H9 (cell line): ENCODE results near the gene OVOL1. TPM values are rescaled to one million over a fixed set of nuclear protein-coding genes. Genes with fewer than 3 reads are reported as not detected.

Source experiments
- DNase-seq: peaks from one replicate; pipeline ENCODE4 v3.0.0-alpha.2; 2017
- H2AFZ ChIP-seq: one replicate; pipeline ENCODE4 v1.6.1; 2013; ENCODE audit warnings: mild to moderate bottlenecking, low read length, control low read depth, moderate library complexity
- H2AK5ac ChIP-seq: 2 replicates; pipeline ENCODE4 v1.6.1; 2013; ENCODE audit warnings: low read length, control low read depth, mixed read lengths; ENCODE audit not compliant: insufficient read length
- H2BK120ac ChIP-seq: one replicate; pipeline ENCODE4 v1.6.1; 2013; ENCODE audit warnings: low read depth, mild to moderate bottlenecking, low read length, control low read depth, inconsistent platforms; ENCODE audit not compliant: poor library complexity, severe bottlenecking
- H2BK12ac ChIP-seq: 2 replicates; pipeline ENCODE4 v1.6.1; 2013; ENCODE audit warnings: low read length, control low read depth, mixed read lengths, low read depth; ENCODE audit not compliant: insufficient read length
- H2BK15ac ChIP-seq: 2 replicates; pipeline ENCODE4 v1.6.1; 2013; ENCODE audit warnings: low read depth, low read length, control low read depth
- H2BK20ac ChIP-seq: one replicate; pipeline ENCODE4 v1.6.1; 2013; ENCODE audit warnings: low read depth, mild to moderate bottlenecking, low read length, control low read depth, inconsistent platforms; ENCODE audit not compliant: poor library complexity, severe bottlenecking
- H2BK5ac ChIP-seq: 2 replicates; pipeline ENCODE4 v1.6.1; 2013; ENCODE audit warnings: low read length, control low read depth, mixed read lengths; ENCODE audit not compliant: insufficient read length
- H3K14ac ChIP-seq: 2 replicates; pipeline ENCODE4 v1.6.1; 2013; ENCODE audit warnings: low read length, control low read depth; ENCODE audit not compliant: insufficient read depth
- H3K18ac ChIP-seq: 2 replicates; pipeline ENCODE4 v1.6.1; 2013; ENCODE audit warnings: low read depth, mild to moderate bottlenecking, mixed read lengths, low read length, control low read depth; ENCODE audit not compliant: insufficient read length
- H3K23ac ChIP-seq: 2 replicates; pipeline ENCODE4 v1.6.1; 2013; ENCODE audit warnings: low read length, control low read depth, mixed read lengths, low read depth; ENCODE audit not compliant: insufficient read length
- H3K23me2 ChIP-seq: 2 replicates; pipeline ENCODE4 v1.6.1; 2013; ENCODE audit warnings: low read depth, mild to moderate bottlenecking, mixed read lengths, low read length, control low read depth; ENCODE audit not compliant: insufficient read length, poor library complexity, severe bottlenecking
- H3K27ac ChIP-seq: 2 replicates; pipeline ENCODE4 v1.5.1; 2013; ENCODE audit warnings: low read length, control low read depth, mixed read lengths, low read depth; ENCODE audit not compliant: insufficient read length
- H3K27me3 ChIP-seq: 2 replicates; pipeline ENCODE4 v1.6.1; 2013; ENCODE audit warnings: low read length, control low read depth, inconsistent platforms; ENCODE audit not compliant: insufficient read depth
- H3K4ac ChIP-seq: 2 replicates; pipeline ENCODE4 v1.6.1; 2013; ENCODE audit warnings: low read depth, mild to moderate bottlenecking, control low read depth, inconsistent platforms, low read length, moderate library complexity
- H3K4me1 ChIP-seq: 2 replicates; pipeline ENCODE4 v1.6.1; 2013; ENCODE audit warnings: low read length, control low read depth, inconsistent platforms; ENCODE audit not compliant: insufficient read depth
- H3K4me2 ChIP-seq: 2 replicates; pipeline ENCODE4 v1.6.1; 2013; ENCODE audit warnings: low read length, control low read depth, mixed read lengths; ENCODE audit not compliant: insufficient read length, insufficient read depth
- H3K56ac ChIP-seq: 2 replicates; pipeline ENCODE4 v1.6.1; 2013; ENCODE audit warnings: low read depth, mild to moderate bottlenecking, mixed read lengths, low read length, control low read depth; ENCODE audit not compliant: insufficient read length
- H3K79me1 ChIP-seq: 2 replicates; pipeline ENCODE4 v1.6.1; 2013; ENCODE audit warnings: low read depth, mild to moderate bottlenecking, moderate library complexity, low read length, control low read depth, inconsistent platforms; ENCODE audit not compliant: insufficient read depth, poor library complexity, severe bottlenecking
- H3K79me2 ChIP-seq: 2 replicates; pipeline ENCODE4 v1.6.1; 2013; ENCODE audit warnings: low read length, control low read depth, inconsistent platforms; ENCODE audit not compliant: insufficient read depth
- H3K9ac ChIP-seq: 2 replicates; pipeline ENCODE4 v1.6.1; 2013; ENCODE audit warnings: low read length, control low read depth, mixed read lengths; ENCODE audit not compliant: insufficient read length; ENCODE audit errors: extremely low read depth
- H3K9me3 ChIP-seq: one replicate; pipeline ENCODE4 v1.6.1; 2013; ENCODE audit warnings: low read depth, low read length, inconsistent platforms; ENCODE audit not compliant: control insufficient read depth
- H3T11ph ChIP-seq: one replicate; pipeline ENCODE4 v1.6.1; 2013; ENCODE audit warnings: mild to moderate bottlenecking, low read length, control low read depth, inconsistent platforms
- H4K20me1 ChIP-seq: one replicate; pipeline ENCODE4 v1.6.1; 2013; ENCODE audit not compliant: control insufficient read depth, insufficient read length, insufficient read depth
- H4K5ac ChIP-seq: 2 replicates; pipeline ENCODE4 v1.6.1; 2013; ENCODE audit warnings: low read depth, mild to moderate bottlenecking, mixed read lengths, low read length, control low read depth; ENCODE audit not compliant: insufficient read length
- H4K8ac ChIP-seq: replicated peaks from 2 replicates; pipeline ENCODE4 v1.6.1; 2013; ENCODE audit warnings: low read length, control low read depth, mixed read lengths, low read depth; ENCODE audit not compliant: insufficient read length
- H4K91ac ChIP-seq: 2 replicates; pipeline ENCODE4 v1.6.1; 2013; ENCODE audit warnings: low read depth, mild to moderate bottlenecking, moderate library complexity, mixed read lengths, low read length, control low read depth; ENCODE audit not compliant: insufficient read length
- H3K27ac Mint-ChIP-seq, 3 experiments: 2 replicates in 2 of 3; 3 replicates in 1 of 3; pipeline ENCODE4 v1.8.0; 2020 to 2021; ENCODE audit warnings: mixed read lengths in 3 of 3, mild to moderate bottlenecking in 1 of 3, moderate library complexity in 1 of 3
- H3K27me3 Mint-ChIP-seq: 2 replicates; pipeline ENCODE4 v1.8.0; 2021; ENCODE audit warnings: low read depth, mild to moderate bottlenecking, moderate library complexity, mixed read lengths
- H3K36me3 Mint-ChIP-seq, 3 experiments: 2 replicates in 2 of 3; 3 replicates in 1 of 3; pipeline ENCODE4 v1.8.0; 2020 to 2021; ENCODE audit warnings: low read depth in 3 of 3, mixed read lengths in 3 of 3; ENCODE audit not compliant: insufficient read depth in 1 of 3
- H3K4me1 Mint-ChIP-seq, 2 experiments: 2 replicates each; pipeline ENCODE4 v1.8.0; 2020; ENCODE audit warnings: mixed read lengths in 2 of 2
- H3K4me3 Mint-ChIP-seq, 2 experiments: 2 replicates in 1 of 2; 3 replicates in 1 of 2; pipeline ENCODE4 v1.8.0; 2020 to 2021; ENCODE audit warnings: mild to moderate bottlenecking in 2 of 2, mixed read lengths in 2 of 2, moderate library complexity in 1 of 2
- H3K9me3 Mint-ChIP-seq, 2 experiments: 2 replicates in 1 of 2; 3 replicates in 1 of 2; pipeline ENCODE4 v1.8.0; 2020; ENCODE audit warnings: mild to moderate bottlenecking in 2 of 2, mixed read lengths in 2 of 2, moderate library complexity in 1 of 2
- CTCF ChIP-seq: fragments of 200-600 bp; sonication (generic); conservative IDR thresholded peaks from 3 replicates; pipeline ENCODE4 v1.8.0; 2021; ENCODE audit warnings: antibody characterized with exemption, mild to moderate bottlenecking
- WGBS: extraction: QIAGEN DNeasy Blood & Tissue Kit; methylation state at CpG from one replicate; pipeline ENCODE4 v1.1.7; 2013; ENCODE audit warnings: missing lambda C conversion rate, low lambda C conversion rate, mixed read lengths; ENCODE audit not compliant: insufficient read length; ENCODE audit errors: extremely low coverage; 5-methylcytosine and 5-hydroxymethylcytosine counted together
- total RNA-seq: library from RNA; stranded (reverse); gene quantifications from 2 replicates; pipeline ENCODE4 v1.2.1, GENCODE V29; 2021

OVOL1 gene
- total RNA-seq, 1 experiment from 2014 or later: 5.1 TPM

- peaks cover 35% of the 10 kb centered on the region for H3K27me3 Mint-ChIP-seq
Measured at GRCh38 chr11:65810046-65810868, 23.4 kb downstream of the OVOL1 start.

More at GRCh38 chr11:65810046-65810868, 23.4 kb downstream of the OVOL1 start:
- no peak overlapping the region for H3K4ac ChIP-seq
- no peak overlapping the region for H4K8ac ChIP-seq
- no peak overlapping the region for H3K18ac ChIP-seq
- no peak overlapping the region; a peak in 1 of 7 replicates for H3K27ac Mint-ChIP-seq
- H2AK5ac ChIP-seq: no peak overlapping the region
- H3K56ac ChIP-seq: no peak overlapping the region
- H2BK12ac ChIP-seq: no peak overlapping the region
- no peak overlapping the region for H3K4me3 Mint-ChIP-seq
- no peaks in the 10 kb centered on the region for H3K4me1 ChIP-seq
- no peak overlapping the region for H3K23ac ChIP-seq
- no peaks in the 10 kb centered on the region for H4K20me1 ChIP-seq
- H3K79me2 ChIP-seq: no peaks in the 10 kb centered on the region
- no peak overlapping the region for H2BK20ac ChIP-seq
- no peaks in the 10 kb centered on the region for H3K79me1 ChIP-seq
- peak; percentile 15; the same call in 2 of the 3 replicates for TF ChIP-seq CTCF
- no peak overlapping the region for H3K4me2 ChIP-seq
- no peaks in the 10 kb centered on the region for H3K9me3 ChIP-seq
- H3K4me1 Mint-ChIP-seq: no peaks in the 10 kb centered on the region
- H3T11ph ChIP-seq: no peak overlapping the region
- no peaks in the 10 kb centered on the region for H3K9me3 Mint-ChIP-seq
- no peak overlapping the region for H4K5ac ChIP-seq
- no peak for DNase-seq
- no peak overlapping the region for H3K9ac ChIP-seq
- no peak overlapping the region for H2BK15ac ChIP-seq
- H3K14ac ChIP-seq: no peak overlapping the region
- H3K27me3 ChIP-seq: no peaks in the 10 kb centered on the region
- no peak overlapping the region for H3K27ac ChIP-seq
- H3K23me2 ChIP-seq: no peaks in the 10 kb centered on the region
- H3K36me3 Mint-ChIP-seq: no peaks in the 10 kb centered on the region; a peak in 1 of 7 replicates
- H2BK5ac ChIP-seq: no peak overlapping the region
- no peak overlapping the region for H4K91ac ChIP-seq
- H2BK120ac ChIP-seq: no peak overlapping the region
- WGBS: no CpG with 5 or more reads among the region's 23 CpGs
- no peak overlapping the region for H2AFZ ChIP-seq
